ENCODE results near the gene CPT1A. TPM values are rescaled to one million over a fixed set of nuclear protein-coding genes. Genes with fewer than 3 reads are reported as not detected.

Gene CPT1A
- total RNA-seq, 2 experiments from 2014 or later = 11.3 to 13.2 TPM

- Histone ChIP-seq H3K27ac (ENCODE audit: low read depth in 1 of 2, low read length in 2 of 2) (no peak overlapping the region), H3K36me3 (ENCODE audit: insufficient read depth, low read length) (peaks cover 37% of the 10 kb centered on the region), H3K4me3 (ENCODE audit: low read length) (no peak overlapping the region), H3K4me1 (ENCODE audit: insufficient read depth, low read length) (peaks cover 15% of the 10 kb centered on the region), H3K9me3 (ENCODE audit: control insufficient read depth in 1 of 2, insufficient read depth in 1 of 2, low read length in 2 of 2) (no peaks in the 10 kb centered on the region), H3K27me3 (ENCODE audit: control insufficient read depth in 1 of 2, insufficient read depth in 2 of 2, low read length in 2 of 2) (no peaks in the 10 kb centered on the region)
- ChIA-PET POLR2A (no interaction called here), CTCF (interaction anchor here (0.7 kb wide), 1 partner anchor 803 kb away, joined by 3 read pairs; no protein-coding TSS in a partner anchor)
- ATAC-seq (ENCODE audit: poor library complexity) (no peak), DNase-seq (no peak)
- H3K27ac Mint-ChIP-seq = no peak overlapping the region
- peaks cover 48% of the 10 kb centered on the region for H3K36me3 Mint-ChIP-seq (ENCODE audit: low read depth)
- H3K4me1 Mint-ChIP-seq (ENCODE audit: low read depth) = peaks cover 26% of the 10 kb centered on the region
- H3K4me3 Mint-ChIP-seq = no peak overlapping the region
- H3K27me3 Mint-ChIP-seq = no peaks in the 10 kb centered on the region
- H3K9me3 Mint-ChIP-seq = no peaks in the 10 kb centered on the region
- intact Hi-C loops (cut with DNase I, micrococcal nuclease) = no loop called here
- TF ChIP-seq, protein P1, sequence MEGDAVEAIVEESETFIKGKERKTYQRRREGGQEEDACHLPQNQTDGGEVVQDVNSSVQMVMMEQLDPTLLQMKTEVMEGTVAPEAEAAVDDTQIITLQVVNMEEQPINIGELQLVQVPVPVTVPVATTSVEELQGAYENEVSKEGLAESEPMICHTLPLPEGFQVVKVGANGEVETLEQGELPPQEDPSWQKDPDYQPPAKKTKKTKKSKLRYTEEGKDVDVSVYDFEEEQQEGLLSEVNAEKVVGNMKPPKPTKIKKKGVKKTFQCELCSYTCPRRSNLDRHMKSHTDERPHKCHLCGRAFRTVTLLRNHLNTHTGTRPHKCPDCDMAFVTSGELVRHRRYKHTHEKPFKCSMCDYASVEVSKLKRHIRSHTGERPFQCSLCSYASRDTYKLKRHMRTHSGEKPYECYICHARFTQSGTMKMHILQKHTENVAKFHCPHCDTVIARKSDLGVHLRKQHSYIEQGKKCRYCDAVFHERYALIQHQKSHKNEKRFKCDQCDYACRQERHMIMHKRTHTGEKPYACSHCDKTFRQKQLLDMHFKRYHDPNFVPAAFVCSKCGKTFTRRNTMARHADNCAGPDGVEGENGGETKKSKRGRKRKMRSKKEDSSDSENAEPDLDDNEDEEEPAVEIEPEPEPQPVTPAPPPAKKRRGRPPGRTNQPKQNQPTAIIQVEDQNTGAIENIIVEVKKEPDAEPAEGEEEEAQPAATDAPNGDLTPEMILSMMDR (IDR thresholded peaks at IDR 0.05) = no peak
These were observed 27.9 kb downstream of the CPT1A start for GRCh38 chr11:68813773-68814172.

DNA sequence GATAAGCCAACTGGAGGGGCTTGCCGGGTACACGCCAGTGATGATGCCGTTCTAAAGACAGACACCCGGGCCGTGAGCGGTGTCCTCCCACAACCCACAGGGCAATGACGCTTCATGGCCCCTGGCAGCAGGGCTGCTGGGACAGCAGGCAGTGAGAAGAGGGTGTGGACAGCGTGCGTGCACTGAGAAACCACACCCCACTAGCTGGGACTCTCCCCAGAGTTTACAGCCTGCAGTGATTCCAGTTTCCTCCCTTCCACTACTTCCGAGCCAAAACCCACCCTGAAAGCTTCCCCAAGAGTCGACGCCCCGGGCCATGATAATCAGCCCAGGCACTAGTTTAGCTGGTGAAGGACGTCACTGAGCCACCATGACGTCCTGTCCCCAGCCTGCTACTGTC, 29.2 kb downstream of the CPT1A start:
- Mint-ChIP-seq H3K27ac (no peak overlapping the region), H3K9me3 (no peaks in the 10 kb centered on the region), H3K27me3 (no peaks in the 10 kb centered on the region), H3K4me3 (no peak overlapping the region), H3K36me3 (ENCODE audit: low read depth) (peaks cover 54% of the 10 kb centered on the region), H3K4me1 (ENCODE audit: low read depth) (peaks cover 18% of the 10 kb centered on the region)
- Histone ChIP-seq H3K4me3 (ENCODE audit: low read length) (no peak overlapping the region), H3K27me3 (ENCODE audit: control insufficient read depth in 1 of 2, insufficient read depth in 2 of 2, low read length in 2 of 2) (no peaks in the 10 kb centered on the region), H3K27ac (ENCODE audit: low read depth in 1 of 2, low read length in 2 of 2) (no peak overlapping the region), H3K4me1 (ENCODE audit: insufficient read depth, low read length) (peaks cover 8% of the 10 kb centered on the region), H3K9me3 (ENCODE audit: control insufficient read depth in 1 of 2, insufficient read depth in 1 of 2, low read length in 2 of 2) (no peaks in the 10 kb centered on the region), H3K36me3 (ENCODE audit: insufficient read depth, low read length) (peaks cover 39% of the 10 kb centered on the region)
- no peak for ATAC-seq (ENCODE audit: poor library complexity)
- CTCF ChIA-PET = no interaction called here
- DNase-seq = no peak
- POLR2A ChIA-PET = no interaction called here
- TF ChIP-seq, protein P1 (IDR thresholded peaks at IDR 0.05) = no peak
- intact Hi-C loops (cut with DNase I, micrococcal nuclease) = no loop called here

DNA sequence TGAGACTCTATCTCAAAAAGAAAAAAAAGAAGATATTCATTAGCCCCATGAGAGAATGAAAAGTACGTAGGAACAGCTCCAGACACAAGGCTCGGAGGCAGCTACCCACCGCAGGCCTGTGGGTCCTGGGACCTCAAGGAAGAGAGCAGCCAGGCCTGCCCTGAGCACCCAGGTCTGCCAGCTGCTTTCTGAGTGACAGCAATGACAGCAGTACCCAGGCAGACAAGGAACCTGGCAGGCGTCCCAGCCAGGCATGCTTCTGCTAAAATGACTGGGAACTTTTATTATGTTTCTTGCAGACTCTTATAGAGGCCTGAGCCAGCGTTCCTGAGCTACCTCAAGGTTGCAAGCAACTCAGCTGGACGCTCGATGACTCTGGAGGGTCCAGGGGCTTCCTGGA, 31.6 kb downstream of the CPT1A start:
- POLR2A ChIA-PET = no interaction called here
- no peaks in the 10 kb centered on the region for H3K27me3 Mint-ChIP-seq
- CTCF ChIA-PET = interaction anchor here (1.0 kb wide), 1 partner anchor 12 kb away, joined by 3 read pairs; no protein-coding TSS in a partner anchor
- TF ChIP-seq, protein P1 (IDR thresholded peaks at IDR 0.05) = no peak
- H3K4me3 ChIP-seq (ENCODE audit: low read length) = no peak overlapping the region
- peaks cover 55% of the 10 kb centered on the region for H3K36me3 Mint-ChIP-seq (ENCODE audit: low read depth)
- H3K4me3 Mint-ChIP-seq = no peak overlapping the region
- intact Hi-C loops (cut with DNase I, micrococcal nuclease) = no loop called here
- no peak for ATAC-seq (ENCODE audit: poor library complexity)
- peaks cover 2% of the 10 kb centered on the region for H3K4me1 Mint-ChIP-seq (ENCODE audit: low read depth)
- no peaks in the 10 kb centered on the region for H3K4me1 ChIP-seq (ENCODE audit: insufficient read depth, low read length)
- H3K9me3 ChIP-seq (ENCODE audit: control insufficient read depth in 1 of 2, insufficient read depth in 1 of 2, low read length in 2 of 2) = no peaks in the 10 kb centered on the region
- no peak for DNase-seq
- H3K27me3 ChIP-seq (ENCODE audit: control insufficient read depth in 1 of 2, insufficient read depth in 2 of 2, low read length in 2 of 2) = no peaks in the 10 kb centered on the region
- peaks cover 40% of the 10 kb centered on the region for H3K36me3 ChIP-seq (ENCODE audit: insufficient read depth, low read length)
- no peak overlapping the region for H3K27ac Mint-ChIP-seq
- H3K27ac ChIP-seq (ENCODE audit: low read depth in 1 of 2, low read length in 2 of 2) = no peak overlapping the region
- no peaks in the 10 kb centered on the region for H3K9me3 Mint-ChIP-seq
